Measurements from ENCODE around the gene S100A7A.
"Not testable (repeated sequence)": the region's sequence is repeated elsewhere in the genome, so short reads cannot be mapped to it uniquely, and the experiment has no call there.

The S100A7A gene

GRCh38 chr1:153426809-153427208, 10.5 kb downstream of the S100A7A start:
- no peak for DNase-seq (ENCODE audit: low spot score)

GRCh38 chr1:153428073-153428638, 11.8 kb downstream of the S100A7A start:
- DNase-seq (ENCODE audit: low spot score), result no peak

- DNase-seq (ENCODE audit: low spot score), result no peak
These were observed 12.5 kb downstream of the S100A7A start for GRCh38 chr1:153428791-153429190.

GRCh38 chr1:153429266-153430165, 13.2 kb downstream of the S100A7A start:
- no peak for DNase-seq (ENCODE audit: low spot score)

GRCh38 chr1:153430166-153430553, 13.8 kb downstream of the S100A7A start:
- DNase-seq (ENCODE audit: low spot score), result no peak

GRCh38 chr1:153430561-153430960, 14.2 kb downstream of the S100A7A start:
- no peak for DNase-seq (ENCODE audit: low spot score)

- DNase-seq (ENCODE audit: low spot score), result no peak
These were observed 14.7 kb downstream of the S100A7A start for GRCh38 chr1:153431002-153431401.

- DNase-seq (ENCODE audit: low spot score), result no peak
These were observed 15.1 kb downstream of the S100A7A start for GRCh38 chr1:153431427-153431826.

GRCh38 chr1:153431928-153432327, 15.6 kb downstream of the S100A7A start:
- no peak for DNase-seq (ENCODE audit: low spot score)

GRCh38 chr1:153432874-153433681, 16.8 kb downstream of the S100A7A start:
- no peak for DNase-seq (ENCODE audit: low spot score)

- DNase-seq (ENCODE audit: low spot score), result no peak
These were observed 18.6 kb downstream of the S100A7A start for GRCh38 chr1:153434746-153435455.

GRCh38 chr1:153437236-153437635, 20.9 kb downstream of the S100A7A start:
- no peak for DNase-seq (ENCODE audit: low spot score)

- DNase-seq (ENCODE audit: low spot score), result no peak
These were observed 22.3 kb downstream of the S100A7A start for GRCh38 chr1:153438599-153438998.

GRCh38 chr1:153439273-153439672, 23.0 kb downstream of the S100A7A start:
- no peak for DNase-seq (ENCODE audit: low spot score)

GRCh38 chr1:153441238-153441755, 25.0 kb downstream of the S100A7A start:
- DNase-seq (ENCODE audit: low spot score), result no peak

- DNase-seq (ENCODE audit: low spot score), result no peak
These were observed 27.2 kb downstream of the S100A7A start for GRCh38 chr1:153443486-153443885.

GRCh38 chr1:153444078-153444477, 27.8 kb downstream of the S100A7A start:
- no peak for DNase-seq (ENCODE audit: low spot score)

GRCh38 chr1:153447498-153448170, 31.3 kb downstream of the S100A7A start:
- no peak for DNase-seq (ENCODE audit: low spot score)

- not testable (repeated sequence) for DNase-seq (ENCODE audit: low spot score)
These were observed 32.5 kb downstream of the S100A7A start for GRCh38 chr1:153448851-153449250.

GRCh38 chr1:153456396-153456795, 40.1 kb downstream of the S100A7A start:
- no peak for DNase-seq (ENCODE audit: low spot score)

GRCh38 chr1:153459655-153460054, 43.3 kb downstream of the S100A7A start:
- no peak for DNase-seq (ENCODE audit: low spot score)
